Uterus (tissue), 4 donors: Measurements from ENCODE around the gene PRELP. TPM values are rescaled to one million over a fixed set of nuclear protein-coding genes. Genes with fewer than 3 reads are reported as not detected.

Experiments used
- DNase-seq, 2 donors: peaks; one replicate each; pipeline ENCODE4 v3.0.0-alpha.2; 2019 to 2020
- H3K27ac ChIP-seq, 2 donors: fragments of 200-600 bp; sonication (generic); 1 replicate in 1 of 2; 2 replicates in 1 of 2; pipeline ENCODE4 v1.5.1; 2016 to 2018
- H3K27me3 ChIP-seq, 2 donors: fragments of 200-600 bp; sonication (generic); one replicate each; pipeline ENCODE4 v1.5.1; 2018 to 2019; ENCODE audit warnings: control low read depth in 1 of 2
- H3K36me3 ChIP-seq, 2 donors: fragments of 200-600 bp; sonication (generic); one replicate each; pipeline ENCODE4 v1.5.1; 2019; ENCODE audit warnings: control low read depth in 1 of 2
- H3K4me1 ChIP-seq, 2 donors: fragments of 200-600 bp; sonication (generic); one replicate each; pipeline ENCODE4 v1.5.1; 2018 to 2019; ENCODE audit warnings: control low read depth in 1 of 2
- H3K4me3 ChIP-seq, 2 donors: fragments of 200-600 bp; sonication (generic); 1 replicate in 1 of 2; 2 replicates in 1 of 2; pipeline ENCODE4 v1.5.1; 2018 to 2019; ENCODE audit warnings: mild to moderate bottlenecking in 1 of 2
- H3K9me3 ChIP-seq, 2 donors: fragments of 200-600 bp; sonication (generic); one replicate each; pipeline ENCODE4 v1.5.1; 2019; ENCODE audit warnings: control low read depth in 1 of 2
- POLR2A ChIP-seq, 2 donors: fragments of 450-650 bp; IDR thresholded peaks; one replicate each; pipeline ENCODE4 v1.6.1; 2016; ENCODE audit warnings: antibody characterized with exemption in 2 of 2, mild to moderate bottlenecking in 1 of 2, moderate library complexity in 1 of 2
- intact Hi-C: fragments of 100-400 bp; cut with DNase I; formaldehyde crosslinking; loops from one replicate; pipeline ENCODE4 v1.15.1; 2023; ENCODE audit warnings: low total_unique reads
- total RNA-seq, 4 donors: library from RNA; depleted of rRNA in 3 of 4; stranded (reverse); fragments of >200 nt in 3 of 4; gene quantifications; one replicate each; pipeline versions ENCODE4 v1.1.0 to v1.2.4, GENCODE V29; 2014 to 2023
- TF ChIP-seq, protein P1 (sequence below), 4 experiments: fragments of 200-600 bp in 2 of 4; fragments of 450-650 bp in 2 of 4; sonication (generic) in 2 of 4; IDR thresholded peaks; one replicate each; pipeline ENCODE4 v1.5.1; 2016 to 2019; ENCODE audit warnings: antibody characterized with exemption in 4 of 4, mild to moderate bottlenecking in 2 of 4, moderate library complexity in 1 of 4
- donor health status: DM: yes; HTN: yes; CAD: no.

Gene PRELP
- total RNA-seq, 4 donors from 2014 or later, result 6.2 to 117 (median 56.6) TPM

DNA sequence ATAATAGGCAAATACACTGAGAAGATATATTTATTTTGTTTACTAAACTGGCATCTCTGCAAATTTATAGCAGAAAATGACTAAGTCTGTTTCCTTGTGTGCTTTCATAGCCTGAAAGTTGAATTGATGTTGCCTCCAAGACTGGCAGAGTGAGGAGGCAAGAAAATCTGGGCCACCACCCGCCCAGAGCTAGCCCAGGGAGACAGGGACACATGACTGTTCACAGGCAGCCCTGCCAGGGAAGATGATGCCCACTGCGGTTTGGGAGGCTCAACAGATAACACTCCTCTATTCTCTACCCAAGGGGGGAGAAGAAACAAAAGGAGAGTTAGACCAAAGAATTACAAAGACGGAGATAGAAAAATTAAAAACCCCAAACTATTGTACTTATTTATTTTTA, 55.5 kb downstream of the PRELP start:
- H3K27me3 ChIP-seq, result no peaks in the 10 kb centered on the region
- no peaks in the 10 kb centered on the region for H3K36me3 ChIP-seq
- peaks cover 0 to 10% of the 10 kb centered on the region in 2 donors for H3K4me1 ChIP-seq
- intact Hi-C loops, result no loop called here
- H3K27ac ChIP-seq, result peak overlapping the region; percentile 11 to 94
- TF ChIP-seq POLR2A (IDR thresholded peaks at IDR 0.05), result no peak
- TF ChIP-seq, protein P1, sequence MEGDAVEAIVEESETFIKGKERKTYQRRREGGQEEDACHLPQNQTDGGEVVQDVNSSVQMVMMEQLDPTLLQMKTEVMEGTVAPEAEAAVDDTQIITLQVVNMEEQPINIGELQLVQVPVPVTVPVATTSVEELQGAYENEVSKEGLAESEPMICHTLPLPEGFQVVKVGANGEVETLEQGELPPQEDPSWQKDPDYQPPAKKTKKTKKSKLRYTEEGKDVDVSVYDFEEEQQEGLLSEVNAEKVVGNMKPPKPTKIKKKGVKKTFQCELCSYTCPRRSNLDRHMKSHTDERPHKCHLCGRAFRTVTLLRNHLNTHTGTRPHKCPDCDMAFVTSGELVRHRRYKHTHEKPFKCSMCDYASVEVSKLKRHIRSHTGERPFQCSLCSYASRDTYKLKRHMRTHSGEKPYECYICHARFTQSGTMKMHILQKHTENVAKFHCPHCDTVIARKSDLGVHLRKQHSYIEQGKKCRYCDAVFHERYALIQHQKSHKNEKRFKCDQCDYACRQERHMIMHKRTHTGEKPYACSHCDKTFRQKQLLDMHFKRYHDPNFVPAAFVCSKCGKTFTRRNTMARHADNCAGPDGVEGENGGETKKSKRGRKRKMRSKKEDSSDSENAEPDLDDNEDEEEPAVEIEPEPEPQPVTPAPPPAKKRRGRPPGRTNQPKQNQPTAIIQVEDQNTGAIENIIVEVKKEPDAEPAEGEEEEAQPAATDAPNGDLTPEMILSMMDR (IDR thresholded peaks at IDR 0.05), result no peak
- H3K4me3 ChIP-seq, result no peak overlapping the region
- no peak for DNase-seq
- H3K9me3 ChIP-seq, result no peaks in the 10 kb centered on the region

DNA sequence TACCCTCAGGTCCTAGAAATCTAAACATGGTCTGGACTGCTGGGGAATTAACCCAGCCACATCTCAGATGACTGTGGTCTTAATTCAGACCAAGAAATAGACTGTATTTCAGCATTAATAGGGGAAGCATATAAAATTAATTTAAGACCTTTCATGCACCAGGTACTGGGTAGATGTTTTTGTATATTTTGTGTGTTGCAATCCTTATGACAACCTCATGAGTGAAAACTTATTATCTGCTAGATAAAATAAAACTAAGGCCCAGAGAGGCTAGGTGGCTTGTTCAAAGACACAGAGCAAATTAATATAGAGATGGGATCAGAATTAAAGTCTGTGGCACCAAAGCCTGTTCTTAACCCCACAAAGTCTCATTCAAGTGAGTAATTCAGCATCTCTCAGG, 58.4 kb downstream of the PRELP start:
- intact Hi-C loops, result no loop called here
- Histone ChIP-seq H3K27me3 (no peaks in the 10 kb centered on the region), H3K4me1 (peaks cover 7 to 15% of the 10 kb centered on the region in 2 donors), H3K36me3 (no peaks in the 10 kb centered on the region), H3K9me3 (no peaks in the 10 kb centered on the region), H3K4me3 (no peak overlapping the region), H3K27ac (peak overlapping the region; percentile 55 to 94)
- no peak for DNase-seq
- TF ChIP-seq, protein P1 (IDR thresholded peaks at IDR 0.05), result no peak
- no peak for TF ChIP-seq POLR2A (IDR thresholded peaks at IDR 0.05)

DNA sequence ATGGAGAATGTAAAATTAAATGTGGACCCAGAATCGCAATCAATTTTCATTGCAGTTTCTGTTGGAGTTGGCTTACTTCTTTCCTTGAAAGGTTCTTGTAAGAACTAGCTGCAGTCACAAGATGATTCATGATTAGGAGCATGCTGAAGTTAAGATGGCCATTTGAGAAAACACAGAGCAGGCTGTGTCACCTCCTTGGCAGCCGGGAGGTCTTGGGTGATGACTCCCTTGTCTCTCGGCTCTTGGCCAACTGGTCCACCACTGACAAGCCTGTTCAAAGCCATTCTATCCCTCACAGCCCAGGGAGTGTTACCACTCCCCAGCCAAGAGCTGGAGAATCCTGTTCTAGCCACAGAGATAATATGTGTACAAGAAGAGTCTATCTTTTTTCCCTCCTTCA, 58.9 kb downstream of the PRELP start:
- peak; percentile 96 to 99 for DNase-seq
- peak overlapping the region; percentile 86 to 94 for H3K27ac ChIP-seq
- no peak overlapping the region for H3K4me3 ChIP-seq
- no peaks in the 10 kb centered on the region for H3K9me3 ChIP-seq
- intact Hi-C loops, result no loop called here
- H3K36me3 ChIP-seq, result no peaks in the 10 kb centered on the region
- TF ChIP-seq, protein P1 (IDR thresholded peaks at IDR 0.05), result no peak
- no peaks in the 10 kb centered on the region for H3K27me3 ChIP-seq
- H3K4me1 ChIP-seq, result peaks cover 7 to 16% of the 10 kb centered on the region in 2 donors

DNA sequence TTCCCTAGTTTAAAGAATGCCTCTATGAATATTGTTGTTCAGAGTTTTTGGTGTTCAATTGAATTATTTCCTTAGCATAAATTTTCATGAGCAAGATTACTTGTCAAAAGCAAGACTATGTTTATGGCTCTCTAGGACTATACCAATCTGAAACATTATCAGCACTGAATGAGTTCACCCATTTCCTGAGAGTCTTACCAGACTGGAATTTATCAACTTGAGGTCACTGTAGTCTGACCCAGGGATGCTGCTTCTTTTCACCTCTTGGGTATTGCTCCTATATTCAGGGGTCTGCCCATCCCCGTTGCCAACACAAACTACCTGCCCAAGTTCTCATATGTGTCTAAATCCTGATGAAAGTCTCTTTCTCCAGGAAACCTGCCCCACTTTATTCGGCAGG, 61.0 kb downstream of the PRELP start:
- peak overlapping the region; percentile 86 to 94 for H3K27ac ChIP-seq
- no peak overlapping the region for H3K4me3 ChIP-seq
- H3K9me3 ChIP-seq, result no peaks in the 10 kb centered on the region
- intact Hi-C loops, result no loop called here
- no peak for DNase-seq
- no peak for TF ChIP-seq POLR2A (IDR thresholded peaks at IDR 0.05)
- TF ChIP-seq, protein P1 (IDR thresholded peaks at IDR 0.05), result no peak
- H3K27me3 ChIP-seq, result no peaks in the 10 kb centered on the region
- H3K4me1 ChIP-seq, result peaks cover 7 to 16% of the 10 kb centered on the region in 2 donors
- no peaks in the 10 kb centered on the region for H3K36me3 ChIP-seq

DNA sequence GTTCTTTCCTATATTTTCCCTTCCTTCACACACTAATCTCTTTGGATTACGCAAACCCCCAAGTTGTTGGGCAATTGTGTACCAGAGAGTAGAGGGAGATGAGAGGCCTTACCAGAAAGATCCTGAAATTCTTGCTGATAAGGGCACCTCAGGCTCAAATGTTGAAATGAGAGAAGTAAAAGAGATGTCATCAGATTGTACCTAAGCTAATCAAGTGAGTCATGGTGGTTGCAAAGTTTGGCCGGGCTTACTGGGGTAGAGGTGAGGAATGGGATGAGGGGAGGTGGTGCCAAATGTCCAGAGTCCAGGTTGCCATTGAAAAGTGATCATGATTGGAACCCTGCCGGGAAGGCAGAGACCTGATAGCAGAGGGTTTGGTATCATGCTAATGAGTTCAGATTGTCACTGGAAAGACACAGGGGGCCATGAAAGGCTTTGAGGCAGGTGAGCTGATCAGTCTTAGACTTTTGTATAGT, 61.4 kb downstream of the PRELP start:
- Histone ChIP-seq H3K4me3 (no peak overlapping the region), H3K9me3 (no peaks in the 10 kb centered on the region), H3K27ac (peak overlapping the region; percentile 86 to 94), H3K27me3 (no peaks in the 10 kb centered on the region), H3K36me3 (no peaks in the 10 kb centered on the region), H3K4me1 (peaks cover 7 to 16% of the 10 kb centered on the region in 2 donors)
- peak; percentile 49 to 81 for DNase-seq
- no peak for TF ChIP-seq POLR2A (IDR thresholded peaks at IDR 0.05)
- TF ChIP-seq, protein P1 (IDR thresholded peaks at IDR 0.05), result no peak
- intact Hi-C loops, result no loop called here
